MCF 10A (cell line): ENCODE measurements around the gene SKIC2. TPM values are rescaled to one million over a fixed set of nuclear protein-coding genes. Genes with fewer than 3 reads are reported as not detected.
"Not testable (repeated sequence)": the region's sequence is repeated elsewhere in the genome, so short reads cannot be mapped to it uniquely, and the experiment has no call there.

ENCODE experiments used
- Bru-seq: library from RNA; stranded (reverse); fragments of 400-500 nt; gene quantifications from one replicate; lab custom pipeline; 2021; lab: Mats Ljungman, UMichigan
- BruChase-seq, 2 experiments: library from RNA; stranded (reverse); fragments of 400-500 nt; gene quantifications; one replicate each; lab custom pipeline; 2021; lab: Mats Ljungman, UMichigan
- BruUV-seq: library from RNA; stranded (reverse); fragments of 400-500 nt; replicated peaks from 2 replicates; lab custom pipeline; 2021; lab: Mats Ljungman, UMichigan
- CTCF ChIA-PET: fragments of 300-600 bp; sonication (Branson Sonifier 250); formaldehyde crosslinking; extraction: SDS; loops from one replicate; lab custom pipeline; 2021; ENCODE audit warnings: antibody characterized with exemption, inconsistent platforms; lab: Yijun Ruan, JAX
- POLR2A ChIA-PET: fragments of 300-600, 350-650 bp; sonication (Branson Sonifier 250); formaldehyde crosslinking; extraction: SDS; loops from one replicate; lab custom pipeline; 2020; ENCODE audit warnings: antibody characterized with exemption, inconsistent platforms; lab: Yijun Ruan, JAX
- DNase-seq: peaks from one replicate; pipeline ENCODE4 v3.0.0-alpha.2; 2018; ENCODE audit not compliant: unreplicated experiment
- H3K27ac Mint-ChIP-seq: one replicate; pipeline ENCODE4 v1.8.0; 2022; ENCODE audit warnings: mild to moderate bottlenecking, low read depth, mixed read lengths; ENCODE audit not compliant: unreplicated experiment
- H3K27me3 Mint-ChIP-seq: one replicate; pipeline ENCODE4 v1.8.0; 2022; ENCODE audit warnings: mixed read lengths; ENCODE audit not compliant: insufficient read depth, unreplicated experiment
- H3K36me3 Mint-ChIP-seq: one replicate; pipeline ENCODE4 v1.8.0; 2022; ENCODE audit warnings: mild to moderate bottlenecking, moderate library complexity, mixed read lengths; ENCODE audit not compliant: insufficient read depth, unreplicated experiment
- H3K4me1 Mint-ChIP-seq: one replicate; pipeline ENCODE4 v1.8.0; 2022; ENCODE audit warnings: mixed read lengths; ENCODE audit not compliant: insufficient read depth, unreplicated experiment
- H3K4me3 Mint-ChIP-seq: one replicate; pipeline ENCODE4 v1.8.0; 2022; ENCODE audit warnings: mild to moderate bottlenecking, moderate library complexity, mixed read lengths; ENCODE audit not compliant: unreplicated experiment
- H3K9me3 Mint-ChIP-seq: one replicate; pipeline ENCODE4 v1.8.0; 2022; ENCODE audit warnings: mixed read lengths; ENCODE audit not compliant: unreplicated experiment
- intact Hi-C: fragments of 100-400 bp; cut with micrococcal nuclease; formaldehyde crosslinking; loops from 2 replicates; pipeline ENCODE4 v1.14.1; 2022
- long read RNA-seq: library from polyadenylated mRNA; stranded (forward); transcript quantifications from one replicate; pipeline ENCODE4 v2.0.0, GENCODE V29; 2022
- total RNA-seq: library from RNA; stranded (reverse); gene quantifications from 2 replicates; pipeline ENCODE4 v1.2.3, GENCODE V29; 2022
- TF ChIP-seq, protein P1 (sequence below): fragments of 200-600 bp; IDR thresholded peaks from one replicate; pipeline ENCODE4 v1.8.0; 2022; ENCODE audit warnings: antibody characterized with exemption, mild to moderate bottlenecking; ENCODE audit not compliant: unreplicated experiment

The SKIC2 gene
- 53.1 and 66.2 TPM in 2 replicates for total RNA-seq
- Bru-seq, nascent RNA = percentile 63 among the genes with signal in this experiment
- percentile 78 among the genes with signal in this experiment for BruChase-seq, experiment 1, labeled RNA remaining after a 6-hour chase
- BruChase-seq, experiment 2, labeled RNA remaining after a 2-hour chase = percentile 62 among the genes with signal in this experiment
- long read RNA-seq, transcript SKIV2L-201 (28 exons, 3,894 nt) = major isoform, 53 of 104 reads
- long read RNA-seq, partial matches to known transcripts = 26 of 104 reads
- long read RNA-seq, other reads (novel, unspliced or antisense) = 25 of 104 reads

DNA sequence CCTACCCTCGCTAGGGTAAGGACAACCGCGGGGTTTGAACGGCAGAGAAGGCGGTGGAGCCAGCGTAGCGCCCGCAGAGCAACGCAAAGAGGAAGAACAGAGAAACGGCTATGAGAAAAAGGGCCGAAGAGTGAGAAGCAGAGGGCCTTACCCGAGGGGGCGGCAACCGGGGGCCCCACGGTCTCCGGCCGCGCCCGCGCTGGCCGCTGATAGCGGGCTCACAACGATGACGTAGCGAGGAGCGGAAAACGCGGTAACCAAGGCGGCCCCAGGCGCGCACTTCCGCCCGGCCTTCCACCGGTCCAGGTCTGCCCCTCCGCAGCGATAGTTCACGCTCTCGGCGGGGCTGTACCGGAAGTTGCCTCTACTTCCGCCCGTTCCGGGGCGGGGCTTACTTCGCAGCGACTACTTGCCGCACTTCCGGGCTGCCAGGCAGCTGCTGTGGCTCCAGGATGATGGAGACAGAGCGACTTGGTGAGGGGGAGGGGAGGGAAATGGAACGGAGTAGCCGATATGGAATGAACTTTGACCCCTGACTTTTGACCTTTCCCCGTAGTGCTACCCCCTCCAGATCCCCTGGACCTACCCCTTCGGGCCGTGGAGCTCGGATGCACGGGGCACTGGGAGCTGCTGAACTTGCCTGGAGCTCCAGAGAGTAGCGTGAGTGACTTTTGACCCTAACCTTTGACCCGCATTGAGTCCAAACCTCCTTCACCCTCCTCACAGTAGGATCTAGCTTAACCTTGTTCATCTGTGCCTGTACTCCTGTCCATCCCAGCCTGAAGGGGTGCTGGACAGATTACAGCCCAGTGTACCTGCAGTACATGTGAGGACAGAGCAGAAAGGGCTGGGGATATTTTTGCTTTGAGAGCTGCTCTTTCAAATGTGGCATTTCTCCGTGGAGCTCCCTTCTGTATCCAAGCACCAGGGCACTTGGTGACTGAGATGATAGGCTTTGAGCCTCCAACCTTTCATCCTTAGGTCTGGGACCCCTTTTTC is at the start of gene SKIC2, which contains the start of gene NELFE:
Gene SKIC2 (plus strand): TSS at position 435 of the 999 bp plus-strand sequence. CDS start 18 bp downstream, at position 453.
Gene NELFE (minus strand): TSS at position 231 of the 999 bp plus-strand sequence. CDS start 525 bp downstream, outside the sequence.
- Mint-ChIP-seq H3K9me3 (no peaks in the 10 kb centered on the region), H3K4me1 (peaks cover 9% of the 10 kb centered on the region), H3K27me3 (no peaks in the 10 kb centered on the region), H3K27ac (peak within 1 kb of the TSS; percentile 97), H3K36me3 (peaks cover 76% of the 10 kb centered on the region), H3K4me3 (peak within 1 kb of the TSS; percentile 88)
- TSS peak; percentile 66 for BruUV-seq
- ChIA-PET CTCF (interaction anchor here (0.6 to 0.7 kb wide), 4 partner anchors 71 to 901 kb away, joined by 3 to 5 read pairs (median 4); no protein-coding TSS in a partner anchor), POLR2A (interaction anchor here (0.5 to 3.5 kb wide), 20 partner anchors 10 to 416 kb away, joined by 3 to 109 read pairs (median 4); partner anchors contain the start of genes CFB, DXO, EHMT2 and FKBPL)
- DNase-seq = peak; percentile 96
- TF ChIP-seq, protein P1, sequence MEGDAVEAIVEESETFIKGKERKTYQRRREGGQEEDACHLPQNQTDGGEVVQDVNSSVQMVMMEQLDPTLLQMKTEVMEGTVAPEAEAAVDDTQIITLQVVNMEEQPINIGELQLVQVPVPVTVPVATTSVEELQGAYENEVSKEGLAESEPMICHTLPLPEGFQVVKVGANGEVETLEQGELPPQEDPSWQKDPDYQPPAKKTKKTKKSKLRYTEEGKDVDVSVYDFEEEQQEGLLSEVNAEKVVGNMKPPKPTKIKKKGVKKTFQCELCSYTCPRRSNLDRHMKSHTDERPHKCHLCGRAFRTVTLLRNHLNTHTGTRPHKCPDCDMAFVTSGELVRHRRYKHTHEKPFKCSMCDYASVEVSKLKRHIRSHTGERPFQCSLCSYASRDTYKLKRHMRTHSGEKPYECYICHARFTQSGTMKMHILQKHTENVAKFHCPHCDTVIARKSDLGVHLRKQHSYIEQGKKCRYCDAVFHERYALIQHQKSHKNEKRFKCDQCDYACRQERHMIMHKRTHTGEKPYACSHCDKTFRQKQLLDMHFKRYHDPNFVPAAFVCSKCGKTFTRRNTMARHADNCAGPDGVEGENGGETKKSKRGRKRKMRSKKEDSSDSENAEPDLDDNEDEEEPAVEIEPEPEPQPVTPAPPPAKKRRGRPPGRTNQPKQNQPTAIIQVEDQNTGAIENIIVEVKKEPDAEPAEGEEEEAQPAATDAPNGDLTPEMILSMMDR = no peak
- intact Hi-C loops = loop anchor here (1.0 to 10.0 kb wide), 2 partner anchors 12 to 124 kb away; no protein-coding TSS in a partner anchor

DNA sequence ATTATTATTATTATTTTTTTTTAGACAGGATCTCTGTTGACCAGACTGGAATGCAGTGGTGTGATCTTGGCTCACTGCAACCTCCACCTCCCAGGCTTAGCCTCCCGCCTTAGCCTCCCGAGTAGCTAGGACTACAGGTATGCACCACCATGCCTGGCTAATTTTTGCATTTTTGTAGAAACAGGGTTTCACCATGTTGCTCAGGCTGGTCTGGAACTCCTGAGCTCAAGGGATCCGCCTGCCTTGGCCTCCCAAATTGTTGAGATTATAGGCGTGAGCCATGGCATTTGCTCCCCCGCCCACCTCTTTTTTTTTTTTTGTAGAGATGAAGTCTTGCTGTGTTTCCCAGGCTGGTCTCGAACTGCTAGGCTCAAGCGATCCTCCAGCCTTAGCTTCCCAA is 49.7 kb upstream of the SKIC2 start:
- DNase-seq, H3K27ac Mint-ChIP-seq, intact Hi-C loops, BruUV-seq, H3K4me3 Mint-ChIP-seq, H3K27me3 Mint-ChIP-seq, H3K9me3 Mint-ChIP-seq, H3K36me3 Mint-ChIP-seq: not testable (repeated sequence)
- ChIA-PET CTCF (interaction anchor here (1.3 to 4.8 kb wide), 2 partner anchors 30 to 43 kb away, joined by 3 to 32 read pairs; no protein-coding TSS in a partner anchor), POLR2A (interaction anchor here (0.8 to 1.1 kb wide), 4 partner anchors 36 to 74 kb away, joined by 4 to 8 read pairs (median 6); partner anchors contain the start of genes CFB and DXO)
- H3K4me1 Mint-ChIP-seq = peaks cover 15% of the 10 kb centered on the region

DNA sequence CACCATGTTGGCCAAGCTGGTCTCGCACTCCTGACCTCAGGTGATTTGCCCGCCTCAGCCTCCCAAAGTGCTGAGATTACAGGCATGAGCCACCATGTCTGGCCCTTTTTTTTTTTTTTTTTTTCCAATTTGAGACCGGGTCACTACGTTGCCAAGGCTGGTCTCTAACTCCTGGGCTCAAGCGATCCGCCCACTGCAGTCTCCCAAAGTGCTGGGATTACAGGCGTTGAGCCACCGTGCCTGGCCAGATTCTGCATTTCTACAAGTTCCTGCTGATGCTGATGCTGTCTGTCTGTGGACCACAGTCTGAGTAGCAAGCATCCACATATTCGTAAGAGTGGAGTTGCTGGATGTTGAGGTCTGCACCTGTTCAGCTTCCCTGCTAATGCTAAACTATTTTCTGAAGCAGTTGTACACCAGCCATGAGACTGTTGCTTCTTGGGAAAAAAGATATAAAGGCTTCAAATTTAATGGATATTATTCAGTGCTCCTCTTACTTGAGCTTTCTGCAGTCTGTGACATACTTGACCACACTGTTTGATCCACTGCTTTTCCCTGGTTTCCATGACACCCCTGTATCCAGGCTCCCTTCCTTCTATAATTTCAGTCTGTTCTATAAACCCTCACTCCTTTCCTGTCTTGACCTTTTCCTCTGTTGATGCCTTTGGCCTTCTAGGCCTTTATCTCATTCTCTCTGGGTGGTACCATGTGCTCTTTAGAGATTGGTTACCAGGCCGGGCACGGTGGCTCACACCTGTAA is 47.0 kb upstream of the SKIC2 start:
- Mint-ChIP-seq H3K36me3 (no peaks in the 10 kb centered on the region), H3K27me3 (no peaks in the 10 kb centered on the region), H3K4me1 (peaks cover 15% of the 10 kb centered on the region), H3K27ac (no peak overlapping the region), H3K4me3 (no peak overlapping the region), H3K9me3 (no peaks in the 10 kb centered on the region)
- DNase-seq = no peak
- intact Hi-C loops = no loop called here
- TF ChIP-seq, protein P1 = no peak
- BruUV-seq = no TSS peak
- CTCF ChIA-PET = interaction anchor here (0.7 to 1.0 kb wide), 2 partner anchors 25 to 41 kb away, joined by 3 read pairs; no protein-coding TSS in a partner anchor
- POLR2A ChIA-PET = interaction anchor here (0.6 to 2.4 kb wide), 4 partner anchors 13 to 281 kb away, joined by 3 to 8 read pairs (median 4); partner anchors contain the start of genes CFB and VARS1

DNA sequence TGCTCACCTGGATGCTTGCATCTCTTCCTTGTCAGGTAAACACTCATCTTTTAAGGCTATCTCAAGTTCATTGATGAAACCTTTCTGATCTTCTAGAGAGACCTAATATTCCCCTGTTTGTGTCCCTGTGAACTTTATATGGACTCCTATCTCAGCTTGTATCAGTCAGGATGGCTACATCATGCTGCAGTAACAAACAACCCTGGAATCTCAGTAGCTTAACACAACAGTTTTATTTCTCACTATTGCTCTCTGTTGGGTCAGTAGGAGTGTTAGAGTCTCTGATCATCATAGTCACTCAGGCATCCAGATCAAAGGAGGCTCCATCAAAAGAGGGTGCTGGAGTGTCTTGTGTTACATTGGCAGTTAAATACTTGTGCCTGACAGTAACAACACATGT is 43.6 kb upstream of the SKIC2 start:
- ChIA-PET POLR2A (interaction anchor here (0.8 to 1.2 kb wide), 3 partner anchors 17 to 163 kb away, joined by 4 to 6 read pairs (median 5); partner anchors contain the start of gene CFB), CTCF (no interaction called here)
- BruUV-seq = no TSS peak
- H3K9me3 Mint-ChIP-seq = no peaks in the 10 kb centered on the region
- no peak for DNase-seq
- intact Hi-C loops = no loop called here
- no peak overlapping the region for H3K4me3 Mint-ChIP-seq
- peaks cover 6% of the 10 kb centered on the region for H3K4me1 Mint-ChIP-seq
- TF ChIP-seq, protein P1 = no peak
- no peak overlapping the region for H3K27ac Mint-ChIP-seq
- H3K36me3 Mint-ChIP-seq = no peaks in the 10 kb centered on the region
- no peaks in the 10 kb centered on the region for H3K27me3 Mint-ChIP-seq
